ENCODE measurements around the gene KCNQ1OT1. TPM values are rescaled to one million over a fixed set of nuclear protein-coding genes. Genes with fewer than 3 reads are reported as not detected.
"Not testable (repeated sequence)": the region's sequence is repeated elsewhere in the genome, so short reads cannot be mapped to it uniquely, and the experiment has no call there.

KCNQ1OT1 gene
- total RNA-seq, 2 donors from 2014 or later, result 0.24 to 0.64 TPM

DNA sequence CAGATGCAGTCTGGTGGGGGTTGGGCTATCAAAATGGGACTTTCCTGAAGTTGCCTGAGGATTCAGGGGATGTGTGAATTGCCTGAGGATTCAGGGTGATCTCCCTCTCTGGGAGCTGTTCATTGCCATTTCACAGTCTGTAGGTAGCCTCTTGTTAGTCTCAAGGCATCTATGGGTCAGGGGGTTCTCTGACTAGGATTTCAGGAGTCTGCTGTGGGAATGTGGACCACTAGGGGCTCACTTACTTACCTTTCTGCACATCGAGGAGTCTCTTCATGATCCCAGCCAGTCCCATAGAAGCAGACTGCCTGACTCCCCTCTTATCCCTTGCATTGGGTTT lies 54.0 kb downstream of the KCNQ1OT1 start:
- Mint-ChIP-seq H3K27me3 (no peaks in the 10 kb centered on the region), H3K27ac (no peak overlapping the region), H3K4me1 (no peaks in the 10 kb centered on the region), H3K9me3 (peaks cover 44% of the 10 kb centered on the region), H3K4me3 (no peak overlapping the region), H3K36me3 (ENCODE audit: low read depth) (peaks cover 37% of the 10 kb centered on the region)
- no peak for ATAC-seq (replicated peaks)

DNA sequence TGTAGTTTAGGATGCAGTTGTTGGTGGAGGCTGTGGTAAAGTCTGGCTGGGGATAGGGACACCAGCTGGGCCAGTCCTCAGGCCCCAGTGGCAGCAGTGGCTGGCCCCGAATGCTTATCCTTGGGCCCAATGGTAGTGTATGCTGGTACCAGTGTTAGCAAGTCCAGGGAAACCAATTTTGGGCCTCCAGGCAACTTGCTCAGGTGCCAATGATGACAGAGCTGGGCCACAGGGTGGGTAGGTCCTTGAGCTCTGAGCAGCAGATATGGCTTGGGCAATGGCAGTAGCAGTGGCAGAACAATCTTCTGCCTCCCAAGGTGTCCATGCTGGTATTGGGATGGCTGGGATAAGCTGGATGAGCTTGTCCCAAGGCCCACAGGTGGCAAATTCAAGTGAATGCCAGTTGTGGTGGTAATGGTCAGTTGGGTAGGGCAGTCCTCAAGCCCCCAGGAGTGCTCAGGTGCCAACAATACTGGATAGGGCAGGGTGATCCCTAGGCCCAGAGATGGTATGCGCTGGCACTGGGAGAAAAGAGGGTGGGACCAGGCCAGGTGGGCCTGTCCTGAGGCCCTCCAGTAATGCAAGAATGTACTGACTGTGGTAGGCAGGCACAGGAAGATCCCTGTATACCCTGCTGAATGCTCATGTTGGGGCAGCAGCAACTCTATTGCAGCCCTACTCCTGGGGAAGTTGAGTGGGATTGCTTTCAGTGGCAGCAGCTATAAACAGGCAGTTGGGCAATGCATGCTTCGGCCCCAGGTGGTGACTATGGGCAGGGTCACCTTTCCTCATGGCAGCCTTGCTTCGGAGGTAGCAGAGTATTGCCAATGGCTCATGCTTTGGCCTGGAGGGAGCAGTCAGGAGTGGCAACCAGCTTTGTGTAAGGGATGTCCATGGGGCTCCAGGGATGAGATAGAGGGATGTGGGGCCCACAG lies 54.7 kb downstream of the KCNQ1OT1 start:
- no peak for ATAC-seq (replicated peaks)
- no peak overlapping the region for H3K4me3 Mint-ChIP-seq
- no peaks in the 10 kb centered on the region for H3K27me3 Mint-ChIP-seq
- peaks cover 43% of the 10 kb centered on the region for H3K36me3 Mint-ChIP-seq (ENCODE audit: low read depth)
- H3K27ac Mint-ChIP-seq, result no peak overlapping the region
- peaks cover 46% of the 10 kb centered on the region for H3K9me3 Mint-ChIP-seq
- H3K4me1 Mint-ChIP-seq, result no peaks in the 10 kb centered on the region

DNA sequence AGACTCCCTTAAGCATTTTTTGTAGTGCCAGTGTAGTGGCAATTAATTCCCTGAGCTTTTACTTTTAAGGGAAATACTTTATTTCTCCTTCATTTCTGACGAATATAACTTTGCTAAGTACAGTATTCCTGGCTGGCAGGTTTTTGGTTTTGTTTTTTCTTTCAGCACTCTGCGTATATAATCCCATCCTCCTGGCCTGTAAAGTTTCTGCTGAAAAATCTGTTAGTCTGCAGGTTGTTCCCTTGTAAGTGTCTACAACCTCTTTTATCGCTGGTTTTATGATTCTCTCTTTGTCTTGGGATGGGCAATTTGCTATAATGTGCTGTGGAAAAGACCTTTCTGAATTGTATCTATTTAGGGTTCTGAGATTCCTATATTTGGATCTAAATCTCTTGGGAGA lies 56.0 kb downstream of the KCNQ1OT1 start:
- H3K27ac Mint-ChIP-seq, result no peak overlapping the region
- H3K4me1 Mint-ChIP-seq, result no peaks in the 10 kb centered on the region
- H3K36me3 Mint-ChIP-seq (ENCODE audit: low read depth), result peaks cover 50% of the 10 kb centered on the region
- ATAC-seq (replicated peaks), result no peak
- H3K4me3 Mint-ChIP-seq, result no peak overlapping the region
- no peaks in the 10 kb centered on the region for H3K27me3 Mint-ChIP-seq
- H3K9me3 Mint-ChIP-seq, result peaks cover 35% of the 10 kb centered on the region

DNA sequence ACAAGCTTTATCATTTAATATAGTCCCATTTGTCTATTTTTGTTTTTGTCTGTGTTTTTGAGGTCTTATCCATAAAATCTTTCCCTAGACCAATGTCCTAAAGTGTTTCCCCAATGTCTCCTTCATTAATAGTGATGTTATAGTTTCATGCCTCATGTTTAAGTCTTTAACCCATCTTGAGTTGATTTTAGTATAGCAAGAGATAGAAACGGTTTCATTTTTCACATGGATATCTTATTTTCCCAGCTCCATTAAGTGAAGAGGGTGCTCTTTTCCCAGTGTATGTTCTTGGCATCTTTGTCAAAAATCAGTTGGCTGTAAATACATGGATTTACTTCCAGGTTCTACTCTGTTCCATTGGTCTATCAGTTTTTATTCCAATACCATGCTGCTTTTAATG lies 58.2 kb downstream of the KCNQ1OT1 start:
- Mint-ChIP-seq H3K27ac (no peak overlapping the region), H3K9me3 (peaks cover 32% of the 10 kb centered on the region)

DNA sequence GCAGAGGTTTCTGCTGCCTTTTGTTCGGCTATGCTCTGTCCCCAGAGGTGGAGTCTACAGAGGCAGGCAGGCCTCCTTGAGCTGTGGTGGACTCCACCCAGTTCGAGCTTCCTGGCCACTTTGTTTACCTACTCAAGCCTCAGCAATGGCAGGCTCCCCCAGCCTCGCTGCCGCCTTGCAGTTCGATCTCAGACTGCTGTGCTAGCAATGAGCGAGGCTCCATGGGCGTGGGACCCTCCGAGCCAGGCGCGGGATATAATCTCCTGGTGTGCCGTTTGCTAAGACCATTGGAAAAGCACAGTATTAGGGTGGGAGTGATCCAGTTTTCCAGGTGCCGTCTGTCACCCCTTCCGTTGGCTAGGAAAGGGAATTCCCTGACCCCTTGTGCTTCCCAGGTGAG lies 60.0 kb downstream of the KCNQ1OT1 start:
- H3K27ac Mint-ChIP-seq; H3K27me3 Mint-ChIP-seq; H3K4me1 Mint-ChIP-seq; ATAC-seq (replicated peaks); H3K4me3 Mint-ChIP-seq: not testable (repeated sequence)
- H3K9me3 Mint-ChIP-seq, result peaks cover 32% of the 10 kb centered on the region
- peaks cover 51% of the 10 kb centered on the region for H3K36me3 Mint-ChIP-seq (ENCODE audit: low read depth)

More for the DNA sequence above, 58.2 kb downstream of the KCNQ1OT1 start:
- no peak for ATAC-seq (replicated peaks)
- no peaks in the 10 kb centered on the region for H3K27me3 Mint-ChIP-seq
- H3K4me3 Mint-ChIP-seq, result no peak overlapping the region
- peaks cover 51% of the 10 kb centered on the region for H3K36me3 Mint-ChIP-seq (ENCODE audit: low read depth)
- H3K4me1 Mint-ChIP-seq, result no peaks in the 10 kb centered on the region

DNA sequence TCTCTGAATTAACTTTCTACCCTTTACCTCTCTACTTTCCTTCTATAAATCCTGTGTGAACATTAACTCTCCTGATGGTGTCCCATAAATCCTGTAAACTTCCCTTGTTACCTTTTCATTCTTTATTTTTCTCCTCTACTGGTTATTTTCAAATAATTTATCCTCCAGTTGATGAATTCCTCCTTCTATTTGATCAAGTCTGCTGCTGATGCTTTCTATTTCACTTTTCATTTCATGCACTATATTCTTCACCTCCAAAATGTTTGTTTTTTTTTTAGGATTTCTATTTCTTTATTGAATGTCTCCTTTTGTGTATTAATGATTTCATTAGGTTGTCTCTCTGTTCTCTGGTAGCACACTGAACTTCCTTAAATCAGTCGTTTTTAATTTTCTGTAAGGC lies 68.6 kb downstream of the KCNQ1OT1 start:
- no peaks in the 10 kb centered on the region for H3K27me3 Mint-ChIP-seq
- H3K4me1 Mint-ChIP-seq, result no peaks in the 10 kb centered on the region
- ATAC-seq (replicated peaks), result no peak
- peaks cover 28% of the 10 kb centered on the region for H3K9me3 Mint-ChIP-seq
- no peak overlapping the region for H3K4me3 Mint-ChIP-seq
- no peak overlapping the region for H3K27ac Mint-ChIP-seq
- H3K36me3 Mint-ChIP-seq (ENCODE audit: low read depth), result peaks cover 18% of the 10 kb centered on the region

DNA sequence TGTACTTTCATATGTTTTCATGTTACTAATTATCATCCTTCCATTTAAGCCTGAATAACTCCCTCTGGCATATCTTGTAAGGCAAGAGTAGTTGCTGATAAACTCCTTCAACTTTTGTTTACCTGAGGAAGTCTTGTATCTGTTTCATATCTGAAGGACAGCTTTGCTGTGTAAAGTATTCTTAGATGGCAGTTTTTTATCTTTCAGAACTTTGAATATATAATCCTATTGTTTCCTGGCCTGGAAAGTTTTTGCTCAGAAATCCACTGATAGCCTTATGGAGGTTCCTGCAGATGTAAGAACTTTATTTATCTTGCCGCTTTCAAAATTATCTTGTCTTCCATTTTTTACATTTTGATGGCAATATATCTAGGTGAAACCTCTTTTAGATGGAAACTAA lies 69.1 kb downstream of the KCNQ1OT1 start:
- no peaks in the 10 kb centered on the region for H3K27me3 Mint-ChIP-seq
- H3K27ac Mint-ChIP-seq, result no peak overlapping the region
- peaks cover 18% of the 10 kb centered on the region for H3K36me3 Mint-ChIP-seq (ENCODE audit: low read depth)
- H3K9me3 Mint-ChIP-seq, result peaks cover 28% of the 10 kb centered on the region
- no peak overlapping the region for H3K4me3 Mint-ChIP-seq
- no peaks in the 10 kb centered on the region for H3K4me1 Mint-ChIP-seq
- no peak for ATAC-seq (replicated peaks)

DNA sequence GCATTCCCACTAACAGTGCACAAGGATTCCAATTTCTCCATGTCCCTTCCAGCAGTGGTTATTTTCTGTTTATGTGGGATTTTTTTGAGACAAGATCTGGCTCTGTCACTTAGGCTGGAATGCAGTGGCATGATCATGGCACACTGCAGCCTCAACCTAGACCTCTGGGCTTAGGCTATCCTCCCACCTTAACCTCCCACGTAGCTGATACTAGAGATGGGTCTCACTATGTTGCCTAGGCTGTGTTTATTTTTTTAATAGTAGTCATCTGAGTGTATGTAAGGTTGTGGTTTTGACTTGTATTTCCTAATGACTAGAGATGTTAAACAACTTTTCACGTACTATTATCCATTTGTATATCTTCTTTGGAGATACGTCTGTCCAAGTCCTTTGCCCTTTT lies 74.6 kb downstream of the KCNQ1OT1 start:
- Mint-ChIP-seq H3K4me3 (no peak overlapping the region), H3K27ac (no peak overlapping the region), H3K9me3 (peaks cover 4% of the 10 kb centered on the region), H3K27me3 (no peaks in the 10 kb centered on the region), H3K4me1 (no peaks in the 10 kb centered on the region), H3K36me3 (ENCODE audit: low read depth) (peaks cover 7% of the 10 kb centered on the region)
- no peak for ATAC-seq (replicated peaks)

DNA sequence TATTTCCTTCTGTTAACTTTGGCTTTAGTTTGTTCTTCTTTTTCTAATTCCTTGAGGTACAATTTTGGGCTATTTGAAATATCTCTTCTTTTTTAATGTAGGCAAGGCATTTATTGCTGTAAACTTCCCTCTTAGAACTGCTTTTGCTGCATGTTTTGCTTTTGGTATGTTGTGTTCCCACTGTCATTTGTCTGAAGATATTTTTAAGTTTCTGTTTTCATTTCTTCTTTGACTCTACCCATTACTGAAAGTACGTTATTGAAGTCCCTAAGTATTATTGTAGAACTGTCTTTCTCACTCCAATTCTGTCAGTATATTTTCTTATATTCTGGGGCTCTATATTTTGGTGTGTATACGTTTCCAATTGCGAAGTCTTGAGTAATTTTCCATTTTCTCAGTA lies 77.9 kb downstream of the KCNQ1OT1 start:
- no peak for ATAC-seq (replicated peaks)
- H3K36me3 Mint-ChIP-seq (ENCODE audit: low read depth), result peaks cover 7% of the 10 kb centered on the region
- no peak overlapping the region for H3K4me3 Mint-ChIP-seq

DNA sequence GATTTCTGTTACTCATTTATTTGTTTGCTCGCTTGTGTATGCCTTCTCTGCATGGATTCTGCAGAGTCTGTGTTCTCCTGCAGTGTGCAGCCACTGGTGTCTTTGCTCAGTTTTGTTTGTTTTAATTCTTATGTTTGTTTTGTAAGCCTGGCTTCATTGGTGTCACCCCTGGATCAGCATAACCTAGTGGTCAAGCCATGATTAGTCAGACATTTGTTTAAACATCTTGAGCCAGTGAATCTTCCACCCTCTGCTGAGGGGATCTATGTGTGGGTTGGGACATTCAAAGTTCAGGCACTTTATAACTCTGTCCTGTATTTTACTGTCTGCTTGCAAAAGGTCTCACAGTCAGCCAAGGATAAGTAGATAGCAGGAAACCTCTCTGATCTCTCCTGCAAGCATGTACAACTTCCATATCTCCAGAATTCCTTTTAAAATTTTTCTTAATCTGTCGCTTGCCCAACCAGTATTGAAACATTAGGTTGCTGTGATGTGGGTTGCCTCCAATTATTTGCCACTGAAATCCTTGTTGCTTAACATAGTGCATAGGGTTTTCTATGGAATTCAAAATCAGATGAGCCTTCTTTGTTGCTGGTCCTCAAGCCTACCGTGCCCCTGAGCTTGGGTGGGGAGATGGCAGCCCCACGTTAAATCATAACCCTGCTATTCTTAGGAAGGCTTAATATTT lies 86.8 kb downstream of the KCNQ1OT1 start:
- Mint-ChIP-seq H3K36me3 (ENCODE audit: low read depth) (peaks cover 6% of the 10 kb centered on the region), H3K4me1 (no peaks in the 10 kb centered on the region), H3K9me3 (peaks cover 6% of the 10 kb centered on the region), H3K27me3 (no peaks in the 10 kb centered on the region), H3K27ac (no peak overlapping the region), H3K4me3 (no peak overlapping the region)
- ATAC-seq (replicated peaks), result no peak

More for the DNA sequence above, 77.9 kb downstream of the KCNQ1OT1 start:
- Mint-ChIP-seq H3K27me3 (no peaks in the 10 kb centered on the region), H3K4me1 (no peaks in the 10 kb centered on the region), H3K27ac (no peak overlapping the region), H3K9me3 (no peaks in the 10 kb centered on the region)

DNA sequence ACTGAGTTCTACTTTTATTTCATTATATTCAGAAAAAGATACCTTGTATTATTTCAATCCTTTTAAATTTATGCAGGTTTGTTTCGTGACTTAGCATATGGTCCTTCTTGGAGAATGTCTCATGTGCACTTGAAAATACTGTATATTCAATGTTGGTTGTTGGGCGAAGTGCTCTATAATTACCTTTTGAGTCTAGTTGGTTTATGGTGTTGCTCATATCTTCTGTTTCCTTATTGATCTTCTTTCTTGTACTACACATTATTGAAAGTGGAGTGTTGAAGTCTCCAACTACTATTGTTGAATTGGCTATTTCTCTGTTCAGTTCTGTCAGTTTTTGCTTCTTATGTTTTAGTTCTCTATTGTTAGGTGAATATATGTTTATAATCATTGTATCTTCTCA lies 90.4 kb downstream of the KCNQ1OT1 start:
- Mint-ChIP-seq H3K27me3 (no peaks in the 10 kb centered on the region), H3K36me3 (ENCODE audit: low read depth) (peaks cover 6% of the 10 kb centered on the region), H3K4me1 (no peaks in the 10 kb centered on the region), H3K27ac (no peak overlapping the region), H3K9me3 (peaks cover 6% of the 10 kb centered on the region), H3K4me3 (no peak overlapping the region)
- no peak for ATAC-seq (replicated peaks)

DNA sequence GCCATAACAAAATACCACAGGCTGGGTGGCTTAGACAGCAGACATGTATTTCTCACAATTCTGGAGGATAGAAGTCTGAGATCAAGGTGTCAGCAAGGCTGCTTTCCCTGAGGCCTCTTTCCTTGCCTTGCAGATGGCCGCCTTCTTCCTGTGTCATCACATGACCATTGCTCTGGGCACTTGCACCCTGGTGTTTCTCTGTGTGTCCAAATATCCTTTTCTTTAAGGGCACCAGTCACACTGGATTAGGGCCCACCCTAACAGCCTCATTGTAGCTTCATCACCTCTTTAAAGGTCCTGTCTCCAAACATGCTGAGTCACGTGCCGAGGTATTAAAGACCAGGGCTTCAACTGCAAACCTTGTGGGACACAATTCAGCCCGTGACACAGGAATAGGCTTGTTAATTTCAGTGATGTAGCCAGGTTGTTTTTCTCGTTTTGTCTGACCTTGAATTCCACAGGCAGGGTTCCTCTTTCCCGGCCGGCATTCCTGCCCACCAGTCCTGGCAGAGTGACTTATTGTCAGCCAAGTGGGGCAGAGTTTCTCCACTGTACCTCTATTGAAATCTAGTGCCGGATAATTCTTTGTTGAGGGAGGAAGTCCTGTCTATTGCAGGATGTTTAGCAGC lies 100.1 kb downstream of the KCNQ1OT1 start:
- peaks cover 4% of the 10 kb centered on the region for H3K9me3 Mint-ChIP-seq
- H3K27ac Mint-ChIP-seq, result no peak overlapping the region
- no peaks in the 10 kb centered on the region for H3K27me3 Mint-ChIP-seq
- ATAC-seq (replicated peaks), result no peak
- peaks cover 8% of the 10 kb centered on the region for H3K36me3 Mint-ChIP-seq (ENCODE audit: low read depth)
- no peak overlapping the region for H3K4me3 Mint-ChIP-seq
- no peaks in the 10 kb centered on the region for H3K4me1 Mint-ChIP-seq

DNA sequence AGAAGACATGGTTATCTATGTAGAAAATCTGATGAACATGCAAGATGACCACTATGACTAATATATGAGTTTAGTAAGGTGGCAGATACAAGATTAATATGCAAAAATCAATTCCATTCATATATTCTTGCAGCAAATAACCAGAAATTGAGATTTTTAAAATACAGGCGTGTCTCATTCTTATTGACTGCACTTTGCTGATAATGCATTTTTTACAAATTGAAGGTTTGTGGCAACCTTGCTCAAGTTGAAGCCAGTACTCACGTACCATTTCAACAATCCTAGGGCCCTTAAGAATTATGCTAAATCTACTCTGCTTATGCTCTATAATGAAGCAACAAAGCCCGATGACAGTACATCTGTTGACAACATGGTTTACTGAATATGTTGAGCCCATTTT lies 104.6 kb downstream of the KCNQ1OT1 start:
- H3K4me3 Mint-ChIP-seq, result no peak overlapping the region
- H3K36me3 Mint-ChIP-seq (ENCODE audit: low read depth), result peaks cover 17% of the 10 kb centered on the region
- no peaks in the 10 kb centered on the region for H3K27me3 Mint-ChIP-seq
- no peak overlapping the region for H3K27ac Mint-ChIP-seq
- no peak for ATAC-seq (replicated peaks)
- peaks cover 4% of the 10 kb centered on the region for H3K9me3 Mint-ChIP-seq
- no peaks in the 10 kb centered on the region for H3K4me1 Mint-ChIP-seq

DNA sequence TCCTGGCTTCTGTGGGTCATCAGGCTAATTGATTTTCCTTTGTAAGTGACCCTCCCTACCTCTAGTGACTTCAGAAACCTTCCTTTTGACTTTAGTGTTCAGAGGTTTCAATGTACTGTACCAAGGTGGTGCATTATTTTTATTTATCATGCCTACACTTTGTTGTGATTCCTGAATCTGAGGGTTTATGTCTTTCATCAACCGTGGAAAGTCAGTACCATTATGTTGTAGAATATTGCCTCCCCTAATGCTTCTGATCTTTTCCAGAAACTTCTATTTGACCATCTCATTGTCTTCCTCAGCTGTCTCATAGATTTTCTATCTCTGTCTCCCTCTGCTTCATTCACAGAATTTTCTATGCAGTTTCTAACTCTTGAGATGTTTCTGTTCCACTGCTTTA lies 105.5 kb downstream of the KCNQ1OT1 start:
- H3K4me3 Mint-ChIP-seq, result no peak overlapping the region
- H3K27me3 Mint-ChIP-seq, result no peaks in the 10 kb centered on the region
- H3K36me3 Mint-ChIP-seq (ENCODE audit: low read depth), result peaks cover 17% of the 10 kb centered on the region
- H3K27ac Mint-ChIP-seq, result no peak overlapping the region
- H3K9me3 Mint-ChIP-seq, result peaks cover 4% of the 10 kb centered on the region
- no peak for ATAC-seq (replicated peaks)
- H3K4me1 Mint-ChIP-seq, result no peaks in the 10 kb centered on the region
